Left ventricle myocardium inferior (tissue), 1 donor: ENCODE data around the gene TSPOAP1. TPM values are rescaled to one million over a fixed set of nuclear protein-coding genes. Genes with fewer than 3 reads are reported as not detected.

Source experiments
- DNase-seq: peaks from one replicate; pipeline ENCODE4 v3.0.0-alpha.2; 2020
- H3K27ac ChIP-seq: fragments of 200-600 bp; replicated peaks from 2 replicates; pipeline ENCODE4 v1.8.0; 2021
- H3K27me3 ChIP-seq: fragments of 200-600 bp; 2 replicates; pipeline ENCODE4 v1.8.0; 2021; ENCODE audit warnings: low read depth
- H3K36me3 ChIP-seq: fragments of 200-600 bp; 2 replicates; pipeline ENCODE4 v1.8.0; 2021
- H3K4me1 ChIP-seq: fragments of 200-600 bp; 2 replicates; pipeline ENCODE4 v1.8.0; 2021
- H3K4me3 ChIP-seq: fragments of 200-600 bp; 2 replicates; pipeline ENCODE4 v1.8.0; 2021; ENCODE audit warnings: mild to moderate bottlenecking, moderate library complexity
- H3K9me3 ChIP-seq: fragments of 200-600 bp; replicated peaks from 2 replicates; pipeline ENCODE4 v1.8.0; 2021
- intact Hi-C: fragments of 100-400 bp; cut with micrococcal nuclease; formaldehyde crosslinking; loops from one replicate; pipeline ENCODE4 v1.11.0; 2022
- total RNA-seq: library from RNA; stranded (reverse); fragmentation: NEBNext Ultra II Directional; extraction: Animal tissue kit (Norgen Biotek cat#: 25700); gene quantifications from one replicate; pipeline ENCODE4 v1.2.1, GENCODE V29; 2021
- TF ChIP-seq, protein P1 (sequence below): fragments of 200-600 bp; IDR thresholded peaks from 2 replicates; pipeline ENCODE4 v1.8.0; 2021; ENCODE audit warnings: antibody characterized with exemption, mild to moderate bottlenecking, borderline replicate concordance
- donor health status: DM: no; HTN: yes; CAD: no; lungs with severe emphysema.

TSPOAP1 gene
- total RNA-seq, 1 donor from 2014 or later: 12.8 TPM

DNA sequence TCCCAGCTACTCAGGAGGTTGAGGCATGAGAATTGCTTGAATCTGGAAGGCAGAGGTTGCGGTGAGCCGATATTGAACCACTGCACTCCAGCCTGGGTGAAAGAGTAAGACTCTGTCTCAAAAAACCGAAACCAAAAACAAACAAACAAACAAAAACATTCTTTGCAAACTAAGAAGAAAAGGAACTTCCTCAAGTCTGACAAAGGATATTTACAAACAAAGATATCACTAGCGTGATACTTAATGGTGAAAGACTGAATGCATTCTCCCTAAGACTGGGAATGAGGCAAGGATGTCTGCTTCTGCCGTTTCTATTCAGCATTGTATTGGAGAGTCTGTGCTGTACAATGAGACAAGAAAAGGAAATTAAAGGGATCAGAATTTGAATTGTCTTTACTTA is 37.3 kb downstream of the TSPOAP1 start:
- H3K27me3 ChIP-seq: peaks cover 64% of the 10 kb centered on the region
- no peaks in the 10 kb centered on the region for H3K36me3 ChIP-seq
- H3K4me3 ChIP-seq: no peak overlapping the region
- DNase-seq: no peak
- peaks cover 5% of the 10 kb centered on the region for H3K9me3 ChIP-seq
- intact Hi-C loops: no loop called here
- H3K4me1 ChIP-seq: no peaks in the 10 kb centered on the region
- TF ChIP-seq, protein P1, sequence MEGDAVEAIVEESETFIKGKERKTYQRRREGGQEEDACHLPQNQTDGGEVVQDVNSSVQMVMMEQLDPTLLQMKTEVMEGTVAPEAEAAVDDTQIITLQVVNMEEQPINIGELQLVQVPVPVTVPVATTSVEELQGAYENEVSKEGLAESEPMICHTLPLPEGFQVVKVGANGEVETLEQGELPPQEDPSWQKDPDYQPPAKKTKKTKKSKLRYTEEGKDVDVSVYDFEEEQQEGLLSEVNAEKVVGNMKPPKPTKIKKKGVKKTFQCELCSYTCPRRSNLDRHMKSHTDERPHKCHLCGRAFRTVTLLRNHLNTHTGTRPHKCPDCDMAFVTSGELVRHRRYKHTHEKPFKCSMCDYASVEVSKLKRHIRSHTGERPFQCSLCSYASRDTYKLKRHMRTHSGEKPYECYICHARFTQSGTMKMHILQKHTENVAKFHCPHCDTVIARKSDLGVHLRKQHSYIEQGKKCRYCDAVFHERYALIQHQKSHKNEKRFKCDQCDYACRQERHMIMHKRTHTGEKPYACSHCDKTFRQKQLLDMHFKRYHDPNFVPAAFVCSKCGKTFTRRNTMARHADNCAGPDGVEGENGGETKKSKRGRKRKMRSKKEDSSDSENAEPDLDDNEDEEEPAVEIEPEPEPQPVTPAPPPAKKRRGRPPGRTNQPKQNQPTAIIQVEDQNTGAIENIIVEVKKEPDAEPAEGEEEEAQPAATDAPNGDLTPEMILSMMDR: no peak
- no peak overlapping the region for H3K27ac ChIP-seq

DNA sequence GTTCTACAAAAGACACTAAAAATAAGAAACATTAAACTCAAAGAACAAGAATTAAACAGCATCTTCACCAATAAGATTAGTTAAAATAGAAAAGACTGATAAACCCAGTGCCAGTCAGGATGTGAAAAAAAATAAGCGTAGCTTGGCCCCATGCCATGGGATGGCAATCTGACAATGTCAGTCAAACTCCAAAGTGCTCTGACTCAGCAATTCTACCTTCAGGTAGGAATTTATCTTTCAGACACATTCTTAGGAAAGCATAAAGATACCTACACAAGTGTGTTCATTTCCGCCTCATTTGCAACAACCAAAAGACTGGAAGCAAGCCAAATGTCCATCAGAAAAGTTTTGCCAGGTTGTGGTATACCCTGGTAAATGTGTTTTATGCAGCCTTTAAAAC is 38.7 kb downstream of the TSPOAP1 start:
- H3K27ac ChIP-seq: no peak overlapping the region
- no peaks in the 10 kb centered on the region for H3K4me1 ChIP-seq
- TF ChIP-seq, protein P1: no peak
- DNase-seq: no peak
- intact Hi-C loops: no loop called here
- peaks cover 74% of the 10 kb centered on the region for H3K27me3 ChIP-seq
- peaks cover 5% of the 10 kb centered on the region for H3K9me3 ChIP-seq
- no peaks in the 10 kb centered on the region for H3K36me3 ChIP-seq
- no peak overlapping the region for H3K4me3 ChIP-seq

DNA sequence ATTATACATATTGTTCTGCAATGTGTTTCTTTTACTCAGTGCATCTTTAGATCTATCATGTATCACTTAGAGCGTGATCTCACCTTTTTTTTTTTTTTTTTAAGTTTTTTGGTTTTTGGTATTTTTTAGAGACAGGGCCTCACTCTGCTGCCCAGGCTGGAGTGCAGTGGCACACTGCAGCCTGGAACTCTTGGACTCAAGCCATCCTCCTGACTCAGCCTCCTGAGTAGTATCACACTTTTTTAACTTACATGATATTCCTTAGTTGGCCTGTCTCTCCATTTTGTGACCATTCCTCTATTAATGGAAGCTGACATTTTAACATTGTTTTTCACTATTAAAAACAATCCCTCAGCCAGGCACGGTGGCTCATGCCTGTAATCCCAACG is 43.2 kb downstream of the TSPOAP1 start:
- Histone ChIP-seq H3K36me3 (no peaks in the 10 kb centered on the region), H3K27me3 (peaks cover 88% of the 10 kb centered on the region), H3K27ac (no peak overlapping the region), H3K4me1 (no peaks in the 10 kb centered on the region), H3K9me3 (no peaks in the 10 kb centered on the region), H3K4me3 (no peak overlapping the region)
- intact Hi-C loops: no loop called here
- no peak for DNase-seq
- TF ChIP-seq, protein P1: no peak

DNA sequence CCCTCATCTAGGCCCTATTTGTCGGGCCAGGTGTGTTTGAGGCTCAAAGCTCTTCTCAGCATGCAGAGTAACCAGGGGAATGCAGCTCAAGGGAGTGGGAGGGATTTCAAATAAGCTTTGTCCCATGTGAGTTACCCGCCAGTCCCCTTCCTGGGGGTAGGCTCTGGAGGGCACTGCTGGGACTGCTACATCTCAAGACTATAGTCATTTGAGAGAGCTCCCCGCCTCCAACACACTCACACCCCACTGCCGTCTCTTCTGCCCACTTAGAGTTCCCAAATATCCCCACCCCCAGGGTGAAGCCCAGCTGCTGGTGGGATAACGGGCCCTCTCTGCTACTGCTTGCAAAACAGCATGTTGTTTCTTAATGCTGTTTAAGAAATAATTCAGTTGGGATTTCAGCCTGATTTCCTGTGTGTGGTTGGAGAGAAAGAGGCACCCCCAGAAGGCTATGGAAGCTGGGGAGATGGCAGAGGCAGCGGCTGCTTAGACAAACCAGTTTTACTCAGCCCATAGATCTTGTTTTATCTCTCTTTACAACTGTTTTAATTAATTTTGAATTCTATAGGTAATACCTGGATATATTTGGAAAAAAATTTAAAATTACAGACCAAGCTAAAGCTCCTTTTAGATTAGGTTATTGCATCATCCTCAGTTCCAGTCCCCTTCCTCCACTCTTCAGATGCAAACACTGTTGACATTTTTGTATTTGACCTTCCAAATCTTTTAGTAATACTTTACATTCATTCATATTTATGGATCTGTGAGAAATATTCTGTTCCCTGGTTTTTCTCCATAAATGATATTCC is 43.8 kb downstream of the TSPOAP1 start:
- no peak overlapping the region for H3K4me3 ChIP-seq
- intact Hi-C loops: no loop called here
- DNase-seq: no peak
- H3K9me3 ChIP-seq: no peaks in the 10 kb centered on the region
- no peak overlapping the region for H3K27ac ChIP-seq
- H3K27me3 ChIP-seq: peaks cover 88% of the 10 kb centered on the region
- TF ChIP-seq, protein P1: no peak
- no peaks in the 10 kb centered on the region for H3K36me3 ChIP-seq
- H3K4me1 ChIP-seq: no peaks in the 10 kb centered on the region

DNA sequence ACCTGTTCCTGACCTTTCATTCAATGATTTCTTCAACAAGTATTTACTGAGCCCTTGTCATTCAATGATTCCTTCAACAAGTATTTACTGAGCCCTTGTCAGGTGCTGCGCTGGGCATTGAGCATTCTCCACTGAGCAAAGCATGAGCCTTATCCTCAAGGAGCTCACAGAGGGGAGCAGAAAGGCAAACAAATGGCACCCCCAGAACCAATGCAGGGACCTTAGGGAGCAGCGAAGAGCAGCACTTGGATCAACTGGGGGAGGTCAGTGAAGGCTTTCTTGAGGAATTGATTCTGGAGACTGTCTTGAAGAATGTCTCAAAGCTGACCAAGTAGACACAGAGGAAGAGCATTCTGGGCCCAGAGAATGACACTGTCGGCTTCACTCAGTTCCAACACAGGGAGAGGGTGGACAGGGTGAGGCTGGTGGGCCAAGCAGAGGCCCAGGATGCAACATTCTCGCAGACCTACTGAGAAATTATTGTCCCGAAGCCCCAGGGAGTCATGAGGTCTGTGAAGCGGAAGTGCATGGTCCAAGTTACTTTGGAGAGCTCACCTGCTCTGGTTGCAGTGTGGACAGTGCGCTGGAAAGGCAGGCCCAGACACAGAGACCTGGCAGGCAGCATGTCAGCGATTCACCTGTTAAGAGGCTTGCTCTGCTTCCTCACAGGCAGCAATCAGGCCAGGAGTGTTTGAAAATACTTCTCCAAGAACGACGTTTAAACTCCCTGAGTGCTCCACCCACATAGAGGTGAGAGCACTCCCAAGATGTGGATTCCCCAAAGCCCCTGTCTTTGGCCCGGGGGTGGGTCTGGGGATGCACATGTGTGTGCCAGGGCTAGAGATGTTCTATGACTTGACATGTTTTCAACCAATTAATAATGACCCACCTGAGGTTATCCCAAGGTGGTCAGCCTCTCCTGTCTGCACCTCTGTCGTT is 44.7 kb downstream of the TSPOAP1 start:
- no peak for DNase-seq
- Histone ChIP-seq H3K36me3 (no peaks in the 10 kb centered on the region), H3K9me3 (no peaks in the 10 kb centered on the region), H3K4me3 (no peak overlapping the region), H3K27ac (no peak overlapping the region), H3K4me1 (peaks cover 6% of the 10 kb centered on the region), H3K27me3 (peaks cover 88% of the 10 kb centered on the region)
- TF ChIP-seq, protein P1: no peak
- intact Hi-C loops: no loop called here
